HEK293 (cell line): Measurements from ENCODE around the gene APOBEC3H.

Source experiments
- CTCF ChIA-PET: fragments of 350-600 bp; formaldehyde crosslinking; extraction: SDS; loops from one replicate; lab custom pipeline; 2021; ENCODE audit warnings: antibody characterized with exemption; lab: Yijun Ruan, JAX
- POLR2A ChIA-PET: fragments of 300-600 bp; formaldehyde crosslinking; extraction: SDS; loops from one replicate; lab custom pipeline; 2020; ENCODE audit warnings: antibody characterized with exemption, inconsistent platforms; lab: Yijun Ruan, JAX
- H3K27ac ChIP-seq: fragments of 200-500 bp; sonication (Bioruptor generic); 2 replicates; pipeline ENCODE4 v1.5.1; 2014; ENCODE audit warnings: low read depth, low read length, control low read depth, inconsistent platforms; ENCODE audit errors: extremely low read depth
- H3K36me3 ChIP-seq, 2 experiments: fragments of 200-500 bp in 1 of 2; sonication (Bioruptor generic) in 1 of 2; 1 replicate in 1 of 2; 2 replicates in 1 of 2; pipeline ENCODE4 v1.5.1; 2014 to 2017; ENCODE audit warnings: inconsistent platforms in 2 of 2, low read length in 2 of 2; ENCODE audit not compliant: control insufficient read depth in 2 of 2, insufficient read depth in 1 of 2
- H3K4me1 ChIP-seq: fragments of 200-500 bp; sonication (Bioruptor generic); 2 replicates; pipeline ENCODE4 v1.5.1; 2014; ENCODE audit warnings: mild to moderate bottlenecking, low read length, inconsistent platforms; ENCODE audit not compliant: control insufficient read depth, insufficient read depth
- H3K4me3 ChIP-seq: 2 replicates; pipeline ENCODE4 v1.5.1; 2011; ENCODE audit warnings: low read depth, mild to moderate bottlenecking, control low read depth, low read length, moderate library complexity
- H3K9me3 ChIP-seq: fragments of 200-500 bp; sonication (Bioruptor generic); 2 replicates; pipeline ENCODE4 v1.5.1; 2014; ENCODE audit warnings: low read depth, low read length, inconsistent platforms; ENCODE audit not compliant: control insufficient read depth, insufficient read depth
- EGR2 ChIP-seq: fragments of 450-650 bp; formaldehyde crosslinking; IDR thresholded peaks from 2 replicates; pipeline ENCODE4 v1.5.1; 2016; ENCODE audit warnings: low read depth, missing biosample characterization, missing genetic modification characterization
- KLF16 ChIP-seq: fragments of 450-650 bp; formaldehyde crosslinking; IDR thresholded peaks from 2 replicates; pipeline ENCODE4 v1.5.1; 2017; ENCODE audit warnings: missing biosample characterization, missing genetic modification characterization
- KLF9 ChIP-seq: fragments of 450-650 bp; formaldehyde crosslinking; IDR thresholded peaks from 2 replicates; pipeline ENCODE4 v1.5.1; 2016; ENCODE audit warnings: missing biosample characterization, missing genetic modification characterization, low read depth
- PRDM4 ChIP-seq: fragments of 450-650 bp; formaldehyde crosslinking; IDR thresholded peaks from 2 replicates; pipeline ENCODE4 v1.5.1; 2017; ENCODE audit warnings: missing biosample characterization, missing genetic modification characterization
- SCRT1 ChIP-seq: fragments of 450-650 bp; formaldehyde crosslinking; IDR thresholded peaks from 2 replicates; pipeline ENCODE4 v1.5.1; 2016; ENCODE audit warnings: missing biosample characterization, missing genetic modification characterization, borderline replicate concordance
- TCF7L2 ChIP-seq: IDR thresholded peaks from 2 replicates; pipeline ENCODE4 v1.6.1; 2011; ENCODE audit warnings: low read depth, mild to moderate bottlenecking, inconsistent platforms, low read length, moderate library complexity, borderline replicate concordance
- ZBTB17 ChIP-seq: fragments of 450-650 bp; formaldehyde crosslinking; IDR thresholded peaks from 2 replicates; pipeline ENCODE4 v1.5.1; 2016; ENCODE audit warnings: missing biosample characterization, missing genetic modification characterization
- ZBTB48 ChIP-seq: fragments of 450-650 bp; formaldehyde crosslinking; IDR thresholded peaks from 2 replicates; pipeline ENCODE4 v1.5.1; 2016; ENCODE audit warnings: missing biosample characterization, missing genetic modification characterization
- ZFHX2 ChIP-seq: fragments of 450-650 bp; formaldehyde crosslinking; conservative IDR thresholded peaks from 2 replicates; pipeline ENCODE4 v1.5.1; 2016; ENCODE audit warnings: missing biosample characterization, missing genetic modification characterization
- ZNF132 ChIP-seq: fragments of 450-650 bp; formaldehyde crosslinking; IDR thresholded peaks from 2 replicates; pipeline ENCODE4 v1.5.1; 2017; ENCODE audit warnings: missing biosample characterization, missing genetic modification characterization, borderline replicate concordance
- ZNF155 ChIP-seq: fragments of 450-650 bp; formaldehyde crosslinking; IDR thresholded peaks from 2 replicates; pipeline ENCODE4 v1.5.1; 2016; ENCODE audit warnings: missing biosample characterization, missing genetic modification characterization
- ZNF174 ChIP-seq: fragments of 450-650 bp; formaldehyde crosslinking; IDR thresholded peaks from 2 replicates; pipeline ENCODE4 v1.5.0; 2017; ENCODE audit warnings: missing biosample characterization, mild to moderate bottlenecking, missing genetic modification characterization
- ZNF223 ChIP-seq: fragments of 450-650 bp; formaldehyde crosslinking; IDR thresholded peaks from 2 replicates; pipeline ENCODE4 v1.5.1; 2016; ENCODE audit warnings: missing biosample characterization, missing genetic modification characterization
- ZNF23 ChIP-seq: fragments of 450-650 bp; formaldehyde crosslinking; IDR thresholded peaks from 2 replicates; pipeline ENCODE4 v1.5.1; 2016; ENCODE audit warnings: missing biosample characterization, missing genetic modification characterization, borderline replicate concordance
- ZNF366 ChIP-seq: fragments of 450-650 bp; formaldehyde crosslinking; conservative IDR thresholded peaks from 2 replicates; pipeline ENCODE4 v1.5.1; 2016; ENCODE audit warnings: missing biosample characterization, missing genetic modification characterization
- ZNF37A ChIP-seq: fragments of 450-650 bp; IDR thresholded peaks from 2 replicates; pipeline ENCODE4 v1.5.1; 2018; ENCODE audit warnings: missing biosample characterization, missing genetic modification characterization
- ZNF510 ChIP-seq: fragments of 450-650 bp; formaldehyde crosslinking; IDR thresholded peaks from 2 replicates; pipeline ENCODE4 v1.5.1; 2018; ENCODE audit warnings: mild to moderate bottlenecking, missing genetic modification characterization, missing biosample characterization; ENCODE audit not compliant: insufficient replicate concordance
- ZNF555 ChIP-seq: fragments of 450-650 bp; formaldehyde crosslinking; conservative IDR thresholded peaks from 2 replicates; pipeline ENCODE4 v1.5.1; 2017; ENCODE audit warnings: missing biosample characterization, mild to moderate bottlenecking, missing genetic modification characterization, inconsistent platforms
- ZNF558 ChIP-seq: fragments of 450-650 bp; formaldehyde crosslinking; IDR thresholded peaks from 2 replicates; pipeline ENCODE4 v1.5.1; 2016; ENCODE audit warnings: missing biosample characterization, missing genetic modification characterization
- ZNF596 ChIP-seq: fragments of 450-650 bp; IDR thresholded peaks from 2 replicates; pipeline ENCODE4 v1.5.0; 2018; ENCODE audit warnings: missing biosample characterization, mild to moderate bottlenecking, missing genetic modification characterization, moderate library complexity
- ZNF624 ChIP-seq: fragments of 450-650 bp; formaldehyde crosslinking; IDR thresholded peaks from 2 replicates; pipeline ENCODE4 v1.5.1; 2017; ENCODE audit warnings: missing biosample characterization, missing genetic modification characterization
- ZNF654 ChIP-seq: fragments of 450-650 bp; formaldehyde crosslinking; IDR thresholded peaks from 2 replicates; pipeline ENCODE4 v1.5.1; 2016; ENCODE audit warnings: low read depth, missing biosample characterization, missing genetic modification characterization
- ZNF658 ChIP-seq: fragments of 450-650 bp; formaldehyde crosslinking; IDR thresholded peaks from 2 replicates; pipeline ENCODE4; 2016; ENCODE audit warnings: missing biosample characterization, missing genetic modification characterization
- ZNF776 ChIP-seq: fragments of 450-650 bp; formaldehyde crosslinking; IDR thresholded peaks from 2 replicates; pipeline ENCODE4 v1.5.0; 2017; ENCODE audit warnings: missing biosample characterization, missing genetic modification characterization, borderline replicate concordance
- ZSCAN16 ChIP-seq: fragments of 450-650 bp; formaldehyde crosslinking; IDR thresholded peaks from 2 replicates; pipeline ENCODE4 v1.5.1; 2016; ENCODE audit warnings: missing biosample characterization, missing genetic modification characterization
- TF ChIP-seq, protein P1 (sequence below): fragments of 450-650 bp; formaldehyde crosslinking; IDR thresholded peaks from 2 replicates; pipeline ENCODE4 v1.5.1; 2016; ENCODE audit warnings: missing biosample characterization, missing genetic modification characterization, low read depth
- TF ChIP-seq, protein P2 (sequence below): fragments of 450-650 bp; formaldehyde crosslinking; IDR thresholded peaks from 2 replicates; pipeline ENCODE4 v1.5.1; 2016; ENCODE audit warnings: missing biosample characterization, missing genetic modification characterization

The APOBEC3H gene

GRCh38 chr22:39114112-39114511 is 17.1 kb downstream of the APOBEC3H start (continued):
- TF ChIP-seq ZBTB48 (tag by site-specific recombination) = peak; percentile 91
- no peak for TF ChIP-seq ZNF658 (tag by site-specific recombination)
- TF ChIP-seq ZNF223 (tag by site-specific recombination) = no peak
- TF ChIP-seq KLF9 (tag by site-specific recombination) = no peak
- peak; percentile 53; the same call in 1 of the 2 replicates for TF ChIP-seq TCF7L2
- no peak for TF ChIP-seq ZNF776
- no peak for TF ChIP-seq KLF16 (tag by site-specific recombination)
- no peak for TF ChIP-seq ZNF654 (tag by site-specific recombination)
- no peak for TF ChIP-seq ZNF558 (tag by site-specific recombination)
- no peak for TF ChIP-seq ZNF174 (tag by site-specific recombination)
- TF ChIP-seq PRDM4 (tag by site-specific recombination) = no peak
- no peak for TF ChIP-seq ZNF510
- TF ChIP-seq, protein P1, sequence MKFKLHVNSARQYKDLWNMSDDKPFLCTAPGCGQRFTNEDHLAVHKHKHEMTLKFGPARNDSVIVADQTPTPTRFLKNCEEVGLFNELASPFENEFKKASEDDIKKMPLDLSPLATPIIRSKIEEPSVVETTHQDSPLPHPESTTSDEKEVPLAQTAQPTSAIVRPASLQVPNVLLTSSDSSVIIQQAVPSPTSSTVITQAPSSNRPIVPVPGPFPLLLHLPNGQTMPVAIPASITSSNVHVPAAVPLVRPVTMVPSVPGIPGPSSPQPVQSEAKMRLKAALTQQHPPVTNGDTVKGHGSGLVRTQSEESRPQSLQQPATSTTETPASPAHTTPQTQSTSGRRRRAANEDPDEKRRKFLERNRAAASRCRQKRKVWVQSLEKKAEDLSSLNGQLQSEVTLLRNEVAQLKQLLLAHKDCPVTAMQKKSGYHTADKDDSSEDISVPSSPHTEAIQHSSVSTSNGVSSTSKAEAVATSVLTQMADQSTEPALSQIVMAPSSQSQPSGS (tag by site-specific recombination) = no peak
- TF ChIP-seq ZNF37A (tag by site-specific recombination) = no peak
- no peak for TF ChIP-seq ZSCAN16 (tag by site-specific recombination)

GRCh38 chr22:39115570-39115969 is 18.5 kb downstream of the APOBEC3H start:
- POLR2A ChIA-PET = interaction anchor here (0.6 kb wide), 1 partner anchor 202 kb away, joined by 4 read pairs; no protein-coding TSS in a partner anchor

More at GRCh38 chr22:39115570-39115969, 18.5 kb downstream of the APOBEC3H start:
- Histone ChIP-seq H3K9me3 (no peaks in the 10 kb centered on the region), H3K4me3 (no peak overlapping the region), H3K36me3 (no peaks in the 10 kb centered on the region), H3K27ac (no peak overlapping the region), H3K4me1 (no peaks in the 10 kb centered on the region)
- CTCF ChIA-PET = interaction anchor here (0.6 kb wide), 1 partner anchor 142 kb away, joined by 3 read pairs; no protein-coding TSS in a partner anchor
- TF ChIP-seq SCRT1 (tag by site-specific recombination) (no peak), ZNF155 (tag by site-specific recombination) (no peak), ZFHX2 (no peak), ZNF132 (tag by site-specific recombination) (no peak), ZBTB17 (peak; percentile 85), ZNF555 (no peak), ZNF366 (tag by site-specific recombination) (peak; percentile 70), ZNF596 (tag by site-specific recombination) (no peak), EGR2 (no peak), ZNF23 (no peak), ZNF624 (tag by site-specific recombination) (no peak)
- TF ChIP-seq, protein P2, sequence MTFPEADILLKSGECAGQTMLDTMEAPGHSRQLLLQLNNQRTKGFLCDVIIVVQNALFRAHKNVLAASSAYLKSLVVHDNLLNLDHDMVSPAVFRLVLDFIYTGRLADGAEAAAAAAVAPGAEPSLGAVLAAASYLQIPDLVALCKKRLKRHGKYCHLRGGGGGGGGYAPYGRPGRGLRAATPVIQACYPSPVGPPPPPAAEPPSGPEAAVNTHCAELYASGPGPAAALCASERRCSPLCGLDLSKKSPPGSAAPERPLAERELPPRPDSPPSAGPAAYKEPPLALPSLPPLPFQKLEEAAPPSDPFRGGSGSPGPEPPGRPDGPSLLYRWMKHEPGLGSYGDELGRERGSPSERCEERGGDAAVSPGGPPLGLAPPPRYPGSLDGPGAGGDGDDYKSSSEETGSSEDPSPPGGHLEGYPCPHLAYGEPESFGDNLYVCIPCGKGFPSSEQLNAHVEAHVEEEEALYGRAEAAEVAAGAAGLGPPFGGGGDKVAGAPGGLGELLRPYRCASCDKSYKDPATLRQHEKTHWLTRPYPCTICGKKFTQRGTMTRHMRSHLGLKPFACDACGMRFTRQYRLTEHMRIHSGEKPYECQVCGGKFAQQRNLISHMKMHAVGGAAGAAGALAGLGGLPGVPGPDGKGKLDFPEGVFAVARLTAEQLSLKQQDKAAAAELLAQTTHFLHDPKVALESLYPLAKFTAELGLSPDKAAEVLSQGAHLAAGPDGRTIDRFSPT (tag by site-specific recombination) = no peak
